Glomerular endothelial cell (primary cell): ENCODE results near the gene IER2. TPM values are rescaled to one million over a fixed set of nuclear protein-coding genes. Genes with fewer than 3 reads are reported as not detected.
"Not testable (repeated sequence)": the region's sequence is repeated elsewhere in the genome, so short reads cannot be mapped to it uniquely, and the experiment has no call there.

Experiments
- DNase-seq: peaks from one replicate; pipeline ENCODE4 v3.0.0-alpha.2; 2011; ENCODE audit warnings: low read depth, low spot score; ENCODE audit errors: extremely low read depth
- total RNA-seq: library from RNA; depleted of rRNA; stranded (reverse); fragments of >200 nt; gene quantifications from 2 replicates; pipeline ENCODE4 v1.2.3, GENCODE V29; 2015

IER2 gene
- total RNA-seq, 1 donor from 2014 or later = 135 TPM

- DNase-seq = no peak
Measured at GRCh38 chr19:13189600-13189999, 39.4 kb downstream of the IER2 start.

GRCh38 chr19:13190781-13191540 is 40.8 kb downstream of the IER2 start:
- no peak for DNase-seq

- DNase-seq = no peak
Measured at GRCh38 chr19:13195678-13196077, 45.5 kb downstream of the IER2 start.

GRCh38 chr19:13198634-13199033 is 48.4 kb downstream of the IER2 start:
- no peak for DNase-seq

GRCh38 chr19:13202112-13202511 is 51.9 kb downstream of the IER2 start:
- not testable (repeated sequence) for DNase-seq

Other genes with a start within 250 kb of the IER2 start
- gene SYCE2, start 231.1 kb upstream of the IER2 start, total RNA-seq = 0.64 TPM in 1 of 2 replicates, not detected in the other
- 74.0 TPM in 2 replicates for gene FARSA, start 216.7 kb upstream of the IER2 start, total RNA-seq
- 1,355 and 1,382 TPM in 2 replicates for gene CALR, start 211.8 kb upstream of the IER2 start, total RNA-seq
- 86.7 and 105 TPM in 2 replicates for gene RAD23A, start 204.5 kb upstream of the IER2 start, total RNA-seq
- 58.2 and 64.6 TPM in 2 replicates for gene GADD45GIP1, start 193.2 kb upstream of the IER2 start, total RNA-seq
- 0.05 TPM in 1 of 2 replicates, not detected in the other for gene DAND5, start 180.8 kb upstream of the IER2 start, total RNA-seq
- gene NFIX, start 154.9 kb upstream of the IER2 start, total RNA-seq = 4.9 and 5.0 TPM in 2 replicates
- 92.6 and 105 TPM in 2 replicates for gene LYL1, start 47.6 kb upstream of the IER2 start, total RNA-seq
- 39.8 and 40.0 TPM in 2 replicates for gene TRMT1, start 33.7 kb upstream of the IER2 start, total RNA-seq
- gene NACC1, start 32.1 kb upstream of the IER2 start, total RNA-seq = 75.0 and 99.9 TPM in 2 replicates
- gene STX10, start within 50 bp of the IER2 start, total RNA-seq = 74.7 and 81.5 TPM in 2 replicates